ENCODE results near the gene NUP50.

NUP50 gene

GRCh38 chr22:45208993-45209838 is 45.5 kb downstream of the NUP50 start:
- peak; percentile 90 for DNase-seq
- no peak overlapping the region for H3K4me3 ChIP-seq (ENCODE audit: low read depth, low read length)
- peak overlapping the region; percentile 54 for H3K27ac ChIP-seq
- in situ Hi-C loops (cut with HindIII; ENCODE audit: low pct_ligation_motif_present, low sequenced_read_pairs), result no loop called here
- H3K36me3 ChIP-seq (replicated peaks), result no peaks in the 10 kb centered on the region
- H3K27me3 ChIP-seq (replicated peaks), result no peaks in the 10 kb centered on the region
- TF ChIP-seq CTCF (IDR thresholded peaks at IDR 0.05; ENCODE audit: low read depth, low read length, missing control alignments), result peak; percentile 92

DNA sequence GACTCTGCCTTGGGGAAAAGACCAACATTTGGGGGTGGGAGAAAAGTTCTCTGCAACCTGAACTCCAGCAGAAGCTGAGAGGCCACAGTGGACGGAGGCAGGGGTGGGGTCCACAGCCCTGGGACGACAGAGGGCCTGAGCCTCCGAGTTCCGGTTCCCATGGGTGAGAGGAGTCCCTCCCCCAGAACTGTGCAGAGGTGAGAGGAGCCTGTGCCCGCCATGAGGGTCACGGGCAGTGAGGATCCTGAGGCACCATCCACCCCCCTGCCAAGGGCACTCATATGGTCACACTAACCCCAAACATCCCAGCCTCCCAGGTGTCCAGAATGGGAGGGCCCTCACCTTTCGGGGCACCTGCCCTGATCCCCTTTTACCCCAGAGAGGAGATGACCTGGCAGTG is 46.4 kb downstream of the NUP50 start:
- Histone ChIP-seq H3K27ac (no peak overlapping the region), H3K36me3 (replicated peaks) (no peaks in the 10 kb centered on the region), H3K27me3 (replicated peaks) (no peaks in the 10 kb centered on the region), H3K4me3 (ENCODE audit: low read depth, low read length) (no peak overlapping the region)
- no peak for TF ChIP-seq CTCF (IDR thresholded peaks at IDR 0.05; ENCODE audit: low read depth, low read length, missing control alignments)
- in situ Hi-C loops (cut with HindIII; ENCODE audit: low pct_ligation_motif_present, low sequenced_read_pairs), result no loop called here
- no peak for DNase-seq

DNA sequence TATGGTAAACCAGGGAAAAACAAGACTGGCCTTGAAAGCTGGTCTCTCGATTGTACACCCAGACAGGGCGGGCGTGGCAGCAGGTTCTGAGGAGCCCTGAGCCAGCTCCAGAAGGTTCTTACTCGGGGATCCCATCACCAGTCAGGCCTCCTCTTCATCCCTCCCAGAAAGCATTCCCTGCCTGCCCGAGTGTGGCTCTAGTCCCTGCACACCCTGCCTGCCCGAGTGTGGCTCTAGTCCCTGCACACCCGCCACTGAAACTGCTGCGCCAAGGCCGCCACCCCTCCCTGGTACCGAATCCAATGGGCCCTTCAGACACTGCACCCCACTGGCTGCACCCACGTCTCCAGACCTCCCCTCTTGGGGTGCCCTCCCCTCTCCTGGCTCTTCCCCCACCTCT is 46.9 kb downstream of the NUP50 start:
- DNase-seq, result no peak
- Histone ChIP-seq H3K36me3 (replicated peaks) (no peaks in the 10 kb centered on the region), H3K27ac (no peak overlapping the region), H3K27me3 (replicated peaks) (no peaks in the 10 kb centered on the region), H3K4me3 (ENCODE audit: low read depth, low read length) (no peak overlapping the region)
- TF ChIP-seq CTCF (IDR thresholded peaks at IDR 0.05; ENCODE audit: low read depth, low read length, missing control alignments), result no peak
- in situ Hi-C loops (cut with HindIII; ENCODE audit: low pct_ligation_motif_present, low sequenced_read_pairs), result no loop called here

- Histone ChIP-seq H3K4me3 (ENCODE audit: low read depth, low read length) (no peak overlapping the region), H3K36me3 (replicated peaks) (no peaks in the 10 kb centered on the region), H3K27ac (no peak overlapping the region), H3K27me3 (replicated peaks) (no peaks in the 10 kb centered on the region)
- TF ChIP-seq CTCF (IDR thresholded peaks at IDR 0.05; ENCODE audit: low read depth, low read length, missing control alignments), result no peak
- in situ Hi-C loops (cut with HindIII; ENCODE audit: low pct_ligation_motif_present, low sequenced_read_pairs), result no loop called here
- no peak for DNase-seq
Measured at GRCh38 chr22:45210991-45211390, 47.3 kb downstream of the NUP50 start.

DNA sequence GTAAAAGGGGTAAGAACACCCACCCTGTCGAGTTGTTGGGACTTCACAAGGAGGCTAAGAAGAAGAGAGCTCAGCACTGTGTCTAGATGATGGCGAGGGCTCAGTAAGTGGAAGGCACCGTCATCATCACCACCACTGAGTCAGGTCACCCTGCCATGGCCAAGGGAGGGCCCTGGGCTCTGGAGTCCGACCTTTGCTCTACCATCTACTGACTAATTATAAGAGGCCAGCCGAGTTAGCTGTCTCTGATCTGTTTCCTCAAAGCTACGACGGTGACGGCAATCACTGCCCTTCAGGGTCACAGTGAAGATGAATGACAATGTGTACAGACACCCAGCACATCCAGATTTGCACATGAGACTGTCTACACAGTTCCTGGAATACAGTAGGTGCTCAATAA is 47.7 kb downstream of the NUP50 start:
- H3K27me3 ChIP-seq (replicated peaks), result no peaks in the 10 kb centered on the region
- no peak overlapping the region for H3K4me3 ChIP-seq (ENCODE audit: low read depth, low read length)
- no peak for DNase-seq
- in situ Hi-C loops (cut with HindIII; ENCODE audit: low pct_ligation_motif_present, low sequenced_read_pairs), result no loop called here
- H3K27ac ChIP-seq, result peak overlapping the region; percentile 86
- TF ChIP-seq CTCF (IDR thresholded peaks at IDR 0.05; ENCODE audit: low read depth, low read length, missing control alignments), result no peak
- H3K36me3 ChIP-seq (replicated peaks), result no peaks in the 10 kb centered on the region

- DNase-seq, result no peak
- in situ Hi-C loops (cut with HindIII; ENCODE audit: low pct_ligation_motif_present, low sequenced_read_pairs), result no loop called here
Measured at GRCh38 chr22:45211848-45212247, 48.1 kb downstream of the NUP50 start.

More at GRCh38 chr22:45211848-45212247, 48.1 kb downstream of the NUP50 start:
- Histone ChIP-seq H3K27ac (peak overlapping the region; percentile 86), H3K4me3 (ENCODE audit: low read depth, low read length) (peak overlapping the region; percentile 41), H3K27me3 (replicated peaks) (no peaks in the 10 kb centered on the region), H3K36me3 (replicated peaks) (no peaks in the 10 kb centered on the region)
- peak; percentile 17 for TF ChIP-seq CTCF (IDR thresholded peaks at IDR 0.05; ENCODE audit: low read depth, low read length, missing control alignments)

All from brain microvascular endothelial cell (primary cell).